ENCODE measurements around the gene HOMER1. TPM values are rescaled to one million over a fixed set of nuclear protein-coding genes. Genes with fewer than 3 reads are reported as not detected.
A peak's percentile ranks its signal among the peaks of the same experiment; 100 is the strongest.

HOMER1 gene
- total RNA-seq, 1 donor from 2014 or later: 7.4 TPM

DNA sequence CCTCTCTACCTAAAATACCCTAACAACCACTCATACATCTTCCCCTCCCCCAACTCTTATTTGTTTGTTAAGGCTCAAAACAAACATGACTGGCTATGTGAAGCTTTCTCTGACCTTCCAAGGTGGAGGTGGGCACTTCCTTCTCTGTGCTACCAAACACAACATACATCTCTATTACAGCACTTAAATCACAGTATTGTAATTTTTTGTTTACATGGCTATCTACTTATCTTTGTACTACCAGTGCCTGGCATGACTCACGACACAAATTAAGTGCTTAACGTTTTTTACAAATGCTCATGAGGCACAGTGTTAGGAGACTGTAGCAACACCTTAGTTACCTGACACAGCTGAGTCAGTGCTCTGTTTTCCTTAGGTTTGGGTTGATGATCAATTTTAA lies 18.6 kb downstream of the HOMER1 start:
- Histone ChIP-seq H3K27ac (no peak overlapping the region), H3K4me1 (no peaks in the 10 kb centered on the region), H3K27me3 (no peaks in the 10 kb centered on the region), H3K36me3 (no peaks in the 10 kb centered on the region), H3K9me3 (no peaks in the 10 kb centered on the region), H3K4me3 (no peak overlapping the region)
- DNase-seq: no peak
- peak; percentile 89 for ATAC-seq
- intact Hi-C loops (cut with DNase I): no loop called here
- TF ChIP-seq, protein P1, sequence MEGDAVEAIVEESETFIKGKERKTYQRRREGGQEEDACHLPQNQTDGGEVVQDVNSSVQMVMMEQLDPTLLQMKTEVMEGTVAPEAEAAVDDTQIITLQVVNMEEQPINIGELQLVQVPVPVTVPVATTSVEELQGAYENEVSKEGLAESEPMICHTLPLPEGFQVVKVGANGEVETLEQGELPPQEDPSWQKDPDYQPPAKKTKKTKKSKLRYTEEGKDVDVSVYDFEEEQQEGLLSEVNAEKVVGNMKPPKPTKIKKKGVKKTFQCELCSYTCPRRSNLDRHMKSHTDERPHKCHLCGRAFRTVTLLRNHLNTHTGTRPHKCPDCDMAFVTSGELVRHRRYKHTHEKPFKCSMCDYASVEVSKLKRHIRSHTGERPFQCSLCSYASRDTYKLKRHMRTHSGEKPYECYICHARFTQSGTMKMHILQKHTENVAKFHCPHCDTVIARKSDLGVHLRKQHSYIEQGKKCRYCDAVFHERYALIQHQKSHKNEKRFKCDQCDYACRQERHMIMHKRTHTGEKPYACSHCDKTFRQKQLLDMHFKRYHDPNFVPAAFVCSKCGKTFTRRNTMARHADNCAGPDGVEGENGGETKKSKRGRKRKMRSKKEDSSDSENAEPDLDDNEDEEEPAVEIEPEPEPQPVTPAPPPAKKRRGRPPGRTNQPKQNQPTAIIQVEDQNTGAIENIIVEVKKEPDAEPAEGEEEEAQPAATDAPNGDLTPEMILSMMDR (IDR thresholded peaks at IDR 0.05): no peak

DNA sequence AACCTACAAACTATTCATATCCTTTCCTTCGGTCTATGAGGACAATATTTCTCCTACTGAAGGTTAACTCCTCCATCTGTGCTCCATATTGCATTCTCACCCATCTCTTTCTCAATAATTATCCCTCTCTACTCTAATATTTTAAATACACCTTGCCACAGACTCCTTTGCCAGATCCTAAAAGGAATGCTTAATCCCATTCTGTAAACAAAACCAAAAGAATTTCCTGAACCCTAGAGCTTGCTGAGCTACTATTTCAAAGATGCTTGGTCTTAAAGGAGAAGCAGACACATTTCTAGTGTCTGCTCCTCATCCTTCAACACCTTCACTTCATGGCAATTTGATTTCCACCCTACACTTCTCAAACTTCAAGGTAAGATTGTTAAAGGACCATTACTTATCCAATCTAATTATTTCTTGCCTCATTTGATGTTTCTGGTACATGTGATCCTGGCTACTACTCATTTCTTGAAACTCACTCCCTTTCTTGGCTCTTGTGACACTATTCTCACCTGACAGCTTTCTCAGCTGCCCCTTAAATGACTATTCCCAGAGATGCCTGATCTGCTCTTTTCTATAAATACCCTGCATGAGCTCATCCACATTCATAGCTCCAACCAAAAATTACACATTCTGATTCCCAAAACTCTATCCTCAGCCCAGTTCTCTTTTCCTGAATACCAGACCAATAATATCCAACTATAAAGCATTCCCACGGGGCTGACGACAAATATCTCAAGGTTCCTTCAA lies 20.2 kb downstream of the HOMER1 start:
- TF ChIP-seq, protein P1 (IDR thresholded peaks at IDR 0.05): no peak
- no peak for DNase-seq
- Histone ChIP-seq H3K4me1 (no peaks in the 10 kb centered on the region), H3K27me3 (no peaks in the 10 kb centered on the region), H3K36me3 (no peaks in the 10 kb centered on the region), H3K9me3 (no peaks in the 10 kb centered on the region), H3K27ac (no peak overlapping the region), H3K4me3 (no peak overlapping the region)
- intact Hi-C loops (cut with DNase I): no loop called here
- no peak for ATAC-seq

DNA sequence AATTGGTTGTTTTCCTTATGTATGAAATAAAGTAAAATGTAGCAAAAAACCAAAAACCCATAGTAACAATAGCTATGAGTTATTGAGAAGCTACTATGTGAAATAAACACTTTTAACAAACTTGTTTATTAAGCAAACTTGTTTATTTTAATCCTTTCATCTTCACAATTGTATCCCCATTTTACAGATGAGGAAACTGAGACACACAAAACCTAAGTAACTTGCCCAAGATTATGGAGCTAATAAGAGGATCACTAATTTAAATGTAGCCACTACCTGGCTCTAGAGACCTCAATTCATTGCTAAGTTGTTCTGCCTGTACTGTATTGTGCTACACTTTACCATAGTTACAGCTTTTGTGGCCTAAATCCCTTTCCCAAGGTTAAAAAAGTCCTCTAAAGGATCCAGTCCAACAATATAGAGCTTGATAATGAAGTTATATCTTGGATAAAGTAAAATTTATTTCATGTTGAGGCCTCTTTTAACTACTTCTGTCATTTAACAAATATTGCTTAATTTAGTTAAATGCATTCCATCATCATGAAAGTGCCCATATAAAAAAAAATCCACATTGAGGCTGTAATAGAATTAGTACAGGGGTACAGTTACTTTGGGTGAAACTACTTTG lies 22.1 kb downstream of the HOMER1 start:
- no peak overlapping the region for H3K4me3 ChIP-seq
- no peaks in the 10 kb centered on the region for H3K36me3 ChIP-seq
- H3K27ac ChIP-seq: no peak overlapping the region
- TF ChIP-seq, protein P1 (IDR thresholded peaks at IDR 0.05): no peak
- no peak for ATAC-seq
- no peaks in the 10 kb centered on the region for H3K27me3 ChIP-seq
- H3K4me1 ChIP-seq: no peaks in the 10 kb centered on the region
- intact Hi-C loops (cut with DNase I): no loop called here
- no peak for DNase-seq
- no peaks in the 10 kb centered on the region for H3K9me3 ChIP-seq

DNA sequence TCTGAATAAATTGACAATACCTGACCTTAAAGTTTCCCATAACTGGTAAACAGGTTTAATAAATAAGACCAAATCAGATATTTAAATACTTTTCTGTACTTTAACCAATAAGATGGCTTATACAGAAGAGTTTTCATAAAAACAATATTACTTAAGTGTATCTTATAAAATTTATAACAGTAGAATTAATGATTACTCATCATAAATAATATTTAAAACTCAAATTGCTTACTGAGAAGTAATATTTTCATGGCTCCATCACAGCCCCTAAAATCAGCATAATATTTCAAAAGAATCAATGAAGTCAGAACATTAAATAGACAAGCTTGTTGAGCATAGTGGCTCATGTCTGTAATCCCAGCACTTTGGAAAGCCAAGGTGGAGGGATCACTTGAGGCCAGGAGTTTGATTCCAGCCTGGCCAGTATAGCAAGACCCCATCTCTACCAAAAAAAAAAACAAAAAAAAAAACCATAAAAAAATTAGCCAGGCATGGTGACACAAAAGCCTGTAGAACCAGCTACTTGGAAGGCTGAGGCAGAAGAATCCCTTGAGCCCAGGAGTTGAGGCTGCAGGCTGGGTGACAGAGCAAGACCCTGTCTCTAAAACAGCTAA lies 23.5 kb downstream of the HOMER1 start:
- no peak overlapping the region for H3K4me3 ChIP-seq
- H3K4me1 ChIP-seq: no peaks in the 10 kb centered on the region
- no peaks in the 10 kb centered on the region for H3K27me3 ChIP-seq
- intact Hi-C loops (cut with DNase I): no loop called here
- TF ChIP-seq, protein P1 (IDR thresholded peaks at IDR 0.05): no peak
- H3K27ac ChIP-seq: no peak overlapping the region
- H3K9me3 ChIP-seq: no peaks in the 10 kb centered on the region
- H3K36me3 ChIP-seq: no peaks in the 10 kb centered on the region
- ATAC-seq: no peak
- DNase-seq: no peak

DNA sequence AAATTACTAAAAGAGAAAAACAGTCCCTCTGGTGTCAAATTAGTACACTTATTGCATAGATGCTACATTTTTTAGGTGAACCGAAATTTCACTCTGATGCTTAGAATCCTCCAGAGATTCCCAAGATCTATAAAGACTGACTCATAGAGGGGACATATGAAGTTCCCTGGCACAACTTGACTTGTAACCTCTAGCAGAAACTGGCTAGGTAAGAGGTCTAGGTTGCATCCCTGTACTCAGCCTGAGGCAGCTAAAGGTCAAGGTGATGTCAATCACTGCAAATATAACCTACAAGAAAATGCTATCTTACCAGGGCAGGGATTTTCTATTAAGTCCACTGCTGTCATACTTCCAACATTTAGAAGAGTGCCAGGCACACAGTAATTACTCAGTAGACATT lies 24.2 kb downstream of the HOMER1 start:
- no peaks in the 10 kb centered on the region for H3K27me3 ChIP-seq
- H3K9me3 ChIP-seq: no peaks in the 10 kb centered on the region
- intact Hi-C loops (cut with DNase I): no loop called here
- ATAC-seq: no peak
- TF ChIP-seq, protein P1 (IDR thresholded peaks at IDR 0.05): no peak
- H3K4me3 ChIP-seq: no peak overlapping the region
- DNase-seq: no peak
- no peaks in the 10 kb centered on the region for H3K36me3 ChIP-seq
- no peaks in the 10 kb centered on the region for H3K4me1 ChIP-seq
- no peak overlapping the region for H3K27ac ChIP-seq
